Transverse colon (tissue), 3 donors: ENCODE results near the gene CHRNE.

Experiments
- EP300 ChIP-seq: sonication (generic); formaldehyde crosslinking; IDR thresholded peaks from one replicate; pipeline ENCODE4 v1.6.1; 2017; ENCODE audit warnings: antibody characterized with exemption, low read depth
- POLR2A ChIP-seq: fragments of 450-650 bp; IDR thresholded peaks from one replicate; pipeline ENCODE4 v1.6.1; 2016; ENCODE audit warnings: antibody characterized with exemption, mild to moderate bottlenecking, moderate library complexity
- TF ChIP-seq, protein P1 (sequence below), 5 experiments: fragments of 200-600 bp in 3 of 5; fragments of 450-650 bp in 2 of 5; sonication (generic) in 3 of 5; IDR thresholded peaks; 1 replicate in 2 of 5; 2 replicates in 3 of 5; pipeline ENCODE4 v1.5.1; 2016 to 2017; ENCODE audit warnings: antibody characterized with exemption in 5 of 5, inconsistent platforms in 3 of 5, mild to moderate bottlenecking in 2 of 5, moderate library complexity in 1 of 5

DNA sequence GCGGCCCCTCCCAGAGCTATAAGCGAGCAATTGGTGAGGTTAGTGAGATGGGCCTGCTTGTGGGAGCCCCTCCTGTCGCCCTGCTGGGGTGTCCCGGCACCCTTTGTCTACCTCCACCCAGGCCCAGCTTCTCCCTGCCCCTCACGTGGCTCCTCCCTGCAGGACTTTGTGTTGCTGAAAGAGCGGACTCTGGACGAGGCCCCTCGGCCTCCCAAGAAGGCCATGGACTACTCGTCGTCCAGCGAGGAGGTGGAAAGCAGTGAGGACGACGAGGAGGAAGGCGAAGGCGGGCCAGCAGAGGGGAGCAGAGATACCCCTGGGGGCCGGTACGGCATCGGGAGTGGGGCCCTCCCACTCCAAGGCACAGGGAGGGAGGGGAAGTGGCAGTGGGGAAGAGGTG lies 9.6 kb downstream of the CHRNE start:
- TF ChIP-seq, protein P1, sequence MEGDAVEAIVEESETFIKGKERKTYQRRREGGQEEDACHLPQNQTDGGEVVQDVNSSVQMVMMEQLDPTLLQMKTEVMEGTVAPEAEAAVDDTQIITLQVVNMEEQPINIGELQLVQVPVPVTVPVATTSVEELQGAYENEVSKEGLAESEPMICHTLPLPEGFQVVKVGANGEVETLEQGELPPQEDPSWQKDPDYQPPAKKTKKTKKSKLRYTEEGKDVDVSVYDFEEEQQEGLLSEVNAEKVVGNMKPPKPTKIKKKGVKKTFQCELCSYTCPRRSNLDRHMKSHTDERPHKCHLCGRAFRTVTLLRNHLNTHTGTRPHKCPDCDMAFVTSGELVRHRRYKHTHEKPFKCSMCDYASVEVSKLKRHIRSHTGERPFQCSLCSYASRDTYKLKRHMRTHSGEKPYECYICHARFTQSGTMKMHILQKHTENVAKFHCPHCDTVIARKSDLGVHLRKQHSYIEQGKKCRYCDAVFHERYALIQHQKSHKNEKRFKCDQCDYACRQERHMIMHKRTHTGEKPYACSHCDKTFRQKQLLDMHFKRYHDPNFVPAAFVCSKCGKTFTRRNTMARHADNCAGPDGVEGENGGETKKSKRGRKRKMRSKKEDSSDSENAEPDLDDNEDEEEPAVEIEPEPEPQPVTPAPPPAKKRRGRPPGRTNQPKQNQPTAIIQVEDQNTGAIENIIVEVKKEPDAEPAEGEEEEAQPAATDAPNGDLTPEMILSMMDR (IDR thresholded peaks at IDR 0.05): no peak
- TF ChIP-seq EP300 (no peak), POLR2A (no peak)
